IMR-90 (cell line): ENCODE data around the gene KDM8. TPM values are rescaled to one million over a fixed set of nuclear protein-coding genes. Genes with fewer than 3 reads are reported as not detected.

Source experiments
- ATAC-seq: fragments of 200-7000 bp; cut with Tn5 transposase; 2 replicates; pipeline ENCODE4 v1.9.1; 2020; ENCODE audit warnings: low read depth, mild to moderate bottlenecking, moderate library complexity
- BruUV-seq: library from RNA; stranded (reverse); fragments of 400-500 nt; replicated peaks from 2 replicates; lab custom pipeline; 2021; lab: Mats Ljungman, UMichigan
- CTCF ChIA-PET: fragments of 300-600 bp; formaldehyde crosslinking; extraction: SDS; loops from one replicate; lab custom pipeline; 2021; ENCODE audit warnings: antibody characterized with exemption; lab: Yijun Ruan, JAX
- POLR2A ChIA-PET: fragments of 300-600 bp; sonication (Branson Sonifier 250); formaldehyde crosslinking; loops from one replicate; lab custom pipeline; 2022; ENCODE audit warnings: antibody characterized with exemption; ENCODE audit not compliant: unreplicated experiment; lab: Charles Lee
- DNase-seq: peaks from one replicate; pipeline ENCODE4 v3.0.0; 2013
- H2AFZ ChIP-seq: replicated peaks from 2 replicates; pipeline ENCODE3; 2013; ENCODE audit warnings: low read length, mild to moderate bottlenecking; ENCODE audit not compliant: poor library complexity
- H2AK5ac ChIP-seq: 2 replicates; pipeline ENCODE4 v1.6.1; 2013; ENCODE audit warnings: low read depth, low read length, inconsistent platforms
- H2AK9ac ChIP-seq: replicated peaks from 2 replicates; pipeline ENCODE3; 2013; ENCODE audit warnings: mild to moderate bottlenecking, low read depth, low read length, moderate library complexity; ENCODE audit not compliant: poor library complexity
- H2BK120ac ChIP-seq: 2 replicates; pipeline ENCODE4 v1.6.1; 2013; ENCODE audit warnings: low read depth, low read length, inconsistent platforms
- H2BK15ac ChIP-seq: 3 replicates; pipeline ENCODE4 v1.6.1; 2013; ENCODE audit warnings: low read depth, low read length, inconsistent platforms
- H2BK20ac ChIP-seq: 2 replicates; pipeline ENCODE4 v1.6.1; 2013; ENCODE audit warnings: low read depth, mild to moderate bottlenecking, inconsistent platforms, low read length, moderate library complexity
- H2BK5ac ChIP-seq: 2 replicates; pipeline ENCODE4 v1.6.1; 2013; ENCODE audit warnings: mild to moderate bottlenecking, low read depth, low read length, inconsistent platforms; ENCODE audit not compliant: poor library complexity, severe bottlenecking
- H3K14ac ChIP-seq: replicated peaks from 2 replicates; pipeline ENCODE4 v1.6.1; 2013; ENCODE audit warnings: low read depth, low read length, inconsistent platforms
- H3K18ac ChIP-seq: 2 replicates; pipeline ENCODE4 v1.6.1; 2013; ENCODE audit warnings: low read depth, low read length, control low read depth
- H3K23ac ChIP-seq: 2 replicates; pipeline ENCODE4 v1.6.1; 2013; ENCODE audit warnings: low read depth, low read length, inconsistent platforms
- H3K27ac ChIP-seq: 2 replicates; pipeline ENCODE4 v1.5.1; 2013; ENCODE audit warnings: mild to moderate bottlenecking, control low read depth, low read length; ENCODE audit not compliant: insufficient read depth
- H3K27me3 ChIP-seq: 2 replicates; pipeline ENCODE4 v1.6.1; 2013; ENCODE audit warnings: low read length; ENCODE audit not compliant: control insufficient read depth, insufficient read depth
- H3K36me3 ChIP-seq: 2 replicates; pipeline ENCODE4 v1.6.1; 2013; ENCODE audit warnings: low read length, mixed read lengths; ENCODE audit not compliant: control insufficient read depth, insufficient read depth
- H3K4ac ChIP-seq: 2 replicates; pipeline ENCODE4 v1.6.1; 2013; ENCODE audit warnings: low read depth, low read length, inconsistent platforms
- H3K4me1 ChIP-seq: 2 replicates; pipeline ENCODE4 v1.6.1; 2013; ENCODE audit warnings: low read length, mixed read lengths; ENCODE audit not compliant: control insufficient read depth, insufficient read depth
- H3K4me2 ChIP-seq: 2 replicates; pipeline ENCODE4 v1.6.1; 2013; ENCODE audit warnings: low read depth, mild to moderate bottlenecking, control low read depth, low read length, moderate library complexity
- H3K4me3 ChIP-seq: 2 replicates; pipeline ENCODE4 v1.5.1; 2013; ENCODE audit warnings: low read depth, mild to moderate bottlenecking, control low read depth, low read length, moderate library complexity; ENCODE audit not compliant: insufficient read depth
- H3K56ac ChIP-seq: 2 replicates; pipeline ENCODE4 v1.6.1; 2013; ENCODE audit warnings: low read length, inconsistent platforms; ENCODE audit not compliant: insufficient read depth; ENCODE audit errors: extremely low read depth
- H3K79me1 ChIP-seq, 2 experiments: 2 replicates each; pipeline ENCODE4 v1.6.1; 2013; ENCODE audit warnings: low read length in 2 of 2, inconsistent platforms in 1 of 2, low read depth in 1 of 2
- H3K9ac ChIP-seq: 2 replicates; pipeline ENCODE4 v1.6.1; 2013; ENCODE audit warnings: low read depth, low read length, control low read depth
- H3K9me1 ChIP-seq: 2 replicates; pipeline ENCODE4 v1.6.1; 2013; ENCODE audit warnings: low read length, inconsistent platforms; ENCODE audit not compliant: insufficient read depth
- H3K9me3 ChIP-seq: 2 replicates; pipeline ENCODE4 v1.6.1; 2013; ENCODE audit warnings: low read length; ENCODE audit not compliant: control insufficient read depth, insufficient read depth
- H4K20me1 ChIP-seq: 2 replicates; pipeline ENCODE4 v1.6.1; 2013; ENCODE audit warnings: low read length, inconsistent platforms; ENCODE audit not compliant: insufficient read depth
- H4K5ac ChIP-seq: 2 replicates; pipeline ENCODE4 v1.6.1; 2013; ENCODE audit warnings: mild to moderate bottlenecking, low read depth, low read length, control low read depth
- H4K8ac ChIP-seq, 2 experiments: 2 replicates each; pipeline ENCODE4 v1.6.1; 2013; ENCODE audit warnings: low read depth in 2 of 2, low read length in 2 of 2, control low read depth in 1 of 2, inconsistent platforms in 1 of 2
- H4K91ac ChIP-seq: 2 replicates; pipeline ENCODE4 v1.6.1; 2013; ENCODE audit warnings: low read depth, low read length, inconsistent platforms; ENCODE audit not compliant: insufficient read depth
- POLR2A ChIP-seq: IDR thresholded peaks from 2 replicates; pipeline ENCODE4 v1.6.1; 2012; ENCODE audit warnings: mild to moderate bottlenecking, low read depth, low read length
- WGBS, 2 experiments: methylation state at CpG; one replicate each; pipeline versions ENCODE4 v1.1.5 to v1.1.7; 2013; ENCODE audit warnings: missing lambda C conversion rate in 2 of 2; ENCODE audit not compliant: insufficient read length in 1 of 2; ENCODE audit errors: extremely low coverage in 2 of 2; 5-methylcytosine and 5-hydroxymethylcytosine counted together
- dilution Hi-C: fragments of 300-500 bp; cut with HindIII; formaldehyde crosslinking; loops from one replicate; pipeline ENCODE4 v1.14.3; 2018; ENCODE audit warnings: low sequenced_read_pairs; ENCODE audit not compliant: unreplicated experiment
- in situ Hi-C: fragments of 300-500 bp; cut with MboI; formaldehyde crosslinking; loops from 3 replicates; pipeline ENCODE4 v1.14.3; 2019; ENCODE audit warnings: low sequenced_read_pairs, inconsistent platforms, mixed read lengths
- intact Hi-C: fragments of 100-400 bp; cut with micrococcal nuclease; formaldehyde crosslinking; loops from 2 replicates; pipeline ENCODE4 v1.10.0; 2022
- polyA plus RNA-seq, 3 experiments: library from polyadenylated mRNA; depleted of rRNA; stranded (reverse); fragments of >200 nt; gene quantifications; 2 replicates each; pipeline ENCODE4 v1.2.3, GENCODE V29; 2012; ENCODE audit warnings: low replicate concordance in 1 of 3
- total RNA-seq: library from RNA; depleted of rRNA; stranded (reverse); fragments of >200 nt; gene quantifications from 2 replicates; pipeline ENCODE4 v1.2.3, GENCODE V29; 2012

Gene KDM8
- total and polyA plus RNA-seq, 2 of the 4 experiments (the other 2 are of a cell fraction) = 3.2 to 3.8 TPM

DNA sequence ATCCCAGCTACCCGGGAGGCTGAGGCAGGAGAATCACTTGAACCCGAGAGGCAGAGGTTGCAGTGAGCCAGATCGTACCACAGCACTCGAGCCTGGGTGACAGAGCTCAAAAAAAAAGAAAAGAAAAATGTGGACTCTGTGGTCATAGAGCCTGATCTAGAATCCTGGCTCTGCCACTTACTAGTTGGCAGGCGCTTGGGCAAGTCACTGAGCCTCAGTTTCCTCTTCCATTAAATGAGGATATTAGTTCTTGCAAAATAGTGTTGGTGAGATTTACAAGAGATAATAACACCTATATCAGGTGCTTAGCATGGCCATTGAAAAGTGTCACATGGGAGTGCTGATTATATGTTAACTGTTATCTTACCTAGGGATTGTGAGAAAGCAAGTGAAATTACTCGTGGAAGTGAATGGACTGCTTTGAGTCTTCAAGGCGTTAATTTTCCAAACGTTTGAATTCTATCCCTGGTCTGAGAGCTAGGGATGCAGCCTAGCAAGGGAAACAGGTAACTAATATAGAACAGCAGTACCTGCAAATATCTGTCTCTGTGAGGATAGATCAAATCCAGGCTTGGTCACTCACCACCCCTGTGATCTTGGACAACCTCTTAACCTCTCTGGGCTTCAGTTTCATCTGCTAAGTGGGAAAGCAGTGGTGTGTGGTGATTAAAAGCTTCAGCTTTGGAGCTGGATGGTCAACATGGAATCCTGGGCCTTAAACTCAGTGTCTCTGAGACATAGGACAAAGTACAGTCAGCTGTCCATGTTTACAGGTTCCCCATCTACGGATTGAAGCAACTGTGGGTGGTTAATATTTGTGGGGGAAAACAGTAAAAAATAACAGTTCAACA, 66.2 kb downstream of the KDM8 start:
- Histone ChIP-seq H2AK9ac (no peak overlapping the region), H2BK5ac (no peak overlapping the region), H3K9me3 (no peaks in the 10 kb centered on the region), H3K79me1 (peaks cover 16 to 39% of the 10 kb centered on the region in 2 experiments), H4K8ac (peak overlapping the region; percentile 100), H3K27me3 (no peaks in the 10 kb centered on the region), H4K5ac (peak overlapping the region; percentile 84), H3K27ac (no peak overlapping the region), H3K36me3 (no peaks in the 10 kb centered on the region), H2AK5ac (peak overlapping the region; percentile 54), H3K56ac (no peak overlapping the region), H3K4me1 (peaks cover 4% of the 10 kb centered on the region), H4K91ac (peak overlapping the region; percentile 47), H2AFZ (no peak overlapping the region), H3K4me3 (no peak overlapping the region), H3K23ac (no peak overlapping the region; the same call in 1 of the 2 replicates), H2BK15ac (no peak overlapping the region; the same call in 2 of the 3 replicates), H3K9ac (no peak overlapping the region), H3K9me1 (peaks cover 17% of the 10 kb centered on the region), H2BK20ac (0 out of 2 replicates have a peak overlapping the region, but pooled peaks have one; percentile 12), H3K18ac (no peak overlapping the region), H3K4me2 (peak overlapping the region; percentile 80), H3K4ac (peak overlapping the region; percentile 99), H3K14ac (0 out of 2 replicates have a peak overlapping the region, but pooled peaks have one; percentile 99), H2BK120ac (peak overlapping the region; percentile 92; the same call in 1 of the 2 replicates), H4K20me1 (no peaks in the 10 kb centered on the region)
- BruUV-seq = no TSS peak
- intact Hi-C loops (loop anchor here (5.0 kb wide), 1 partner anchor 43 kb away; the partner anchor contains the start of gene IL4R), in situ Hi-C loops (loop anchor here (5.0 kb wide), 1 partner anchor 43 kb away; the partner anchor contains the start of gene IL4R), dilution Hi-C loops (no loop called here)
- 81% methylated on average over 4 of the region's 9 CpGs; no CpG with 5 or more reads in 1 of the 2 experiments for WGBS, 2 experiments
- ATAC-seq (no peak), DNase-seq (no peak)
- CTCF ChIA-PET = no interaction called here
- TF ChIP-seq POLR2A = no peak
- POLR2A ChIA-PET = no interaction called here
